HK-2 (cell line): ENCODE data around the gene CDH23.

Source experiments
- DNase-seq: peaks from one replicate; pipeline ENCODE4 v3.0.0-alpha.2; 2018; ENCODE audit not compliant: unreplicated experiment

The CDH23 gene

GRCh38 chr10:71623098-71623985 lies 226.6 kb downstream of the CDH23 start:
- peak; percentile 52 for DNase-seq

- DNase-seq = no peak
Observed at GRCh38 chr10:71623986-71624291, 227.2 kb downstream of the CDH23 start.

- no peak for DNase-seq
Observed at GRCh38 chr10:71625445-71626175, 228.9 kb downstream of the CDH23 start.

GRCh38 chr10:71627230-71627939 lies 230.7 kb downstream of the CDH23 start:
- no peak for DNase-seq

GRCh38 chr10:71627956-71628355 lies 231.2 kb downstream of the CDH23 start:
- DNase-seq = no peak

- DNase-seq = no peak
Observed at GRCh38 chr10:71629131-71629530, 232.4 kb downstream of the CDH23 start.

GRCh38 chr10:71630168-71630567 lies 233.4 kb downstream of the CDH23 start:
- DNase-seq = no peak

- no peak for DNase-seq
Observed at GRCh38 chr10:71631007-71631861, 234.5 kb downstream of the CDH23 start.

GRCh38 chr10:71632200-71632820 lies 235.6 kb downstream of the CDH23 start:
- no peak for DNase-seq

GRCh38 chr10:71632896-71633600 lies 236.3 kb downstream of the CDH23 start:
- no peak for DNase-seq

- no peak for DNase-seq
Observed at GRCh38 chr10:71633920-71634319, 237.2 kb downstream of the CDH23 start.

GRCh38 chr10:71634531-71635164 lies 237.9 kb downstream of the CDH23 start:
- no peak for DNase-seq

GRCh38 chr10:71635251-71635866 lies 238.6 kb downstream of the CDH23 start:
- no peak for DNase-seq

GRCh38 chr10:71635867-71636266 lies 239.1 kb downstream of the CDH23 start:
- DNase-seq = no peak

- DNase-seq = no peak
Observed at GRCh38 chr10:71636588-71636987, 239.9 kb downstream of the CDH23 start.

- no peak for DNase-seq
Observed at GRCh38 chr10:71637305-71637704, 240.6 kb downstream of the CDH23 start.

- no peak for DNase-seq
Observed at GRCh38 chr10:71638064-71638821, 241.5 kb downstream of the CDH23 start.

- no peak for DNase-seq
Observed at GRCh38 chr10:71638822-71639719, 242.4 kb downstream of the CDH23 start.
